BJ (cell line): Measurements from ENCODE around the gene TP73. TPM values are rescaled to one million over a fixed set of nuclear protein-coding genes. Genes with fewer than 3 reads are reported as not detected.

Experiments used
- CTCF ChIA-PET: fragments of 350-600 bp; formaldehyde crosslinking; extraction: SDS; loops from one replicate; lab custom pipeline; 2021; ENCODE audit warnings: antibody characterized with exemption, inconsistent platforms; lab: Yijun Ruan, JAX
- POLR2A ChIA-PET: fragments of 300-600 bp; sonication (Branson Sonifier 250); formaldehyde crosslinking; extraction: SDS; loops from one replicate; lab custom pipeline; 2021; ENCODE audit warnings: antibody characterized with exemption; lab: Charles Lee
- DNase-seq: peaks from one replicate; pipeline ENCODE4 v3.0.0-alpha.2; 2011; ENCODE audit warnings: low read depth
- H3K27me3 ChIP-seq: 2 replicates; pipeline ENCODE4 v1.6.0; 2011; ENCODE audit warnings: low read length; ENCODE audit not compliant: control insufficient read depth, insufficient read depth
- H3K36me3 ChIP-seq: 2 replicates; pipeline ENCODE4 v1.5.1; 2011; ENCODE audit warnings: low read length; ENCODE audit not compliant: control insufficient read depth, insufficient read depth
- H3K4me3 ChIP-seq: 2 replicates; pipeline ENCODE4 v1.5.1; 2011; ENCODE audit warnings: low read depth, mild to moderate bottlenecking, control low read depth, low read length
- CTCF ChIP-seq: IDR thresholded peaks from 2 replicates; pipeline ENCODE4 v1.5.1; 2011; ENCODE audit warnings: low read depth, mild to moderate bottlenecking, control low read depth, inconsistent platforms, low read length, moderate library complexity; ENCODE audit not compliant: insufficient read depth
- polyA plus RNA-seq: library from polyadenylated mRNA; depleted of rRNA; stranded (reverse); fragments of >200 nt; gene quantifications from 2 replicates; pipeline ENCODE4 v1.2.3, GENCODE V29; 2011

The TP73 gene
- polyA plus RNA-seq, 1 experiment: not detected

GRCh38 chr1:3669971-3670431 lies 17.7 kb downstream of the TP73 start:
- POLR2A ChIA-PET: no interaction called here
- no peak overlapping the region for H3K4me3 ChIP-seq
- no peak for TF ChIP-seq CTCF
- H3K36me3 ChIP-seq: no peaks in the 10 kb centered on the region
- CTCF ChIA-PET: no interaction called here
- peaks cover 5% of the 10 kb centered on the region for H3K27me3 ChIP-seq
- DNase-seq: no peak

GRCh38 chr1:3670823-3671265 lies 18.5 kb downstream of the TP73 start:
- Histone ChIP-seq H3K4me3 (no peak overlapping the region), H3K27me3 (peaks cover 5% of the 10 kb centered on the region), H3K36me3 (no peaks in the 10 kb centered on the region)
- POLR2A ChIA-PET: no interaction called here
- CTCF ChIA-PET: interaction anchor here (0.9 kb wide), 1 partner anchor 25 kb away, joined by 3 read pairs; no protein-coding TSS in a partner anchor
- TF ChIP-seq CTCF: no peak
- DNase-seq: no peak

- ChIA-PET CTCF (interaction anchor here (0.9 kb wide), 1 partner anchor 24 kb away, joined by 3 read pairs; no protein-coding TSS in a partner anchor), POLR2A (no interaction called here)
- no peaks in the 10 kb centered on the region for H3K36me3 ChIP-seq
- H3K27me3 ChIP-seq: peaks cover 5% of the 10 kb centered on the region
- no peak for DNase-seq
- H3K4me3 ChIP-seq: no peak overlapping the region
- TF ChIP-seq CTCF: no peak
These were observed 19.3 kb downstream of the TP73 start for GRCh38 chr1:3671371-3672180.

- H3K27me3 ChIP-seq: peaks cover 5% of the 10 kb centered on the region
- ChIA-PET POLR2A (no interaction called here), CTCF (no interaction called here)
- DNase-seq: no peak
- H3K36me3 ChIP-seq: no peaks in the 10 kb centered on the region
- TF ChIP-seq CTCF: no peak
- no peak overlapping the region for H3K4me3 ChIP-seq
These were observed 20.1 kb downstream of the TP73 start for GRCh38 chr1:3672231-3672970.

- POLR2A ChIA-PET: no interaction called here
These were observed 20.6 kb downstream of the TP73 start for GRCh38 chr1:3672971-3673361.

More at GRCh38 chr1:3672971-3673361, 20.6 kb downstream of the TP73 start:
- no peaks in the 10 kb centered on the region for H3K36me3 ChIP-seq
- CTCF ChIA-PET: no interaction called here
- H3K4me3 ChIP-seq: no peak overlapping the region
- H3K27me3 ChIP-seq: peaks cover 2% of the 10 kb centered on the region; the same call in 1 of the 2 replicates
- TF ChIP-seq CTCF: no peak
- DNase-seq: no peak
